MM.1S (cell line): ENCODE data around the gene FRMD1.

Experiments
- CTCF ChIP-seq: fragments of 300-600 bp; sonication (generic); IDR thresholded peaks from 2 replicates; pipeline ENCODE4 v1.5.1; 2016; ENCODE audit warnings: antibody characterized with exemption, low read length, mixed read lengths
- EZH2 ChIP-seq: fragments of 300-600 bp; sonication (generic); optimal IDR thresholded peaks from 2 replicates; pipeline ENCODE3; 2017; ENCODE audit warnings: low read depth, mild to moderate bottlenecking, antibody characterized with exemption, low read length, mixed read lengths
- EZH2phosphoT487 ChIP-seq: fragments of 300-600 bp; sonication (generic); IDR thresholded peaks from 2 replicates; pipeline ENCODE4 v1.6.1; 2018; ENCODE audit warnings: antibody characterized with exemption, low read length

GRCh38 chr6:168090706-168091105 lies 11.7 kb upstream of the FRMD1 start:
- TF ChIP-seq CTCF, result no peak
- TF ChIP-seq EZH2, result no peak
- TF ChIP-seq EZH2phosphoT487, result no peak
